ENCODE data around the gene DLGAP1.
"Not testable (repeated sequence)": the region's sequence is repeated elsewhere in the genome, so short reads cannot be mapped to it uniquely, and the experiment has no call there.

Gene DLGAP1

DNA sequence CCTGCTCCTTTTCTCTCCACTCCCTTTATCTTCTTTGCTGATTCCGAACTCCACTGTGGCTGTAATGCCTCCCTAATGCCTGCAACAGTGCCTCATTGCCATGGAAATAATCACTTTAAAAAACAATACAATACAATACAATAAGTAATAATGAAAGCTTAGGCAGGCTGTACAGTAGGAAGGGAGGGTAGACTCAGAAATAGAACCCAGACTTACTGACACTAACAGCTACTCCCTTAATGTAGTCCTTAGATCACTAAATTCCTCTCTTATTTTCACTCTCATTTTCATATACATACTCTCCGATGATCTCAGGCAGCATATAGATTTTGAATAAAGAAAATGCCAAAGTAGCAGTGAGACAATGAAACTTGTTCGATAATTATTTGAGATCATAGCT lies 70.2 kb downstream of the DLGAP1 start:
- no peak for FAIRE-seq

DNA sequence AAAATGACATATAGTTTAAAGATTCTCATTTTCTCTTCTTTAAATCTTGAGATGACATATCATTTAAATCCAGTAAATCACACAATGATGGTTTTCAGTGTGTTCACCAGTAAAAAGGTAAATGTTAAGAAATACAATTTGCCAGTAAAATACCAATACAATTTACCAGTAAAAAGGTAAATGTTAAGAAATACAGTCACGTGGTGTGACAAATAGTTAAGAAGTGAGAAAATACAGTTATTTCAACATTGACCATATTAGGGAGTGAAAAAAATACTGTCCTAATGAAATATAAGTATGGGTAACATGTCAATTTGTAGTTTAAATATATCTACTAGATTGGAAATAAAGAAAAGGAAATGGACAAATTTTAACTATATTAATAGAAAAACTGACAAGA lies 80.5 kb downstream of the DLGAP1 start:
- no peak for FAIRE-seq

DNA sequence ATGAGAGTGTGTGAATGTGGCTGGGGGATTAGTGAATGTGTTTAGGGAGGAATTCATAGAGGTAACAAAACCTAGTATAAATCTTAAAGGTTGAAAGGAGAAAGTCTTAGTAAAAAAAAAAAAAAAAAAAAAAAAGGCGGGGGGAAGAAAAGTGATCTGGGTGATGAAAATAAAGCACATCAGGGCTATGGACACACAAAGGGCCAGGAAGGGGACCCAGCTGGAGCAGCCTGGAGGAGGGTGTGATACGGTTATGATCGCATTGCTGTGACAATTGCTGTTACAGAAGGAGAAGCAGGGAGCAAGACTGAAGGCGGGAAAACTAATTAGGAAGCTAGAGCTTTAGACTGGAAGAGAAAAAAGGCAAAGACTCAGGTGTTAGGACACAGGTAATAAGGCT lies 85.4 kb downstream of the DLGAP1 start:
- no peak for FAIRE-seq

- FAIRE-seq: no peak
These were observed 94.8 kb downstream of the DLGAP1 start for GRCh38 chr18:4360221-4360715.

GRCh38 chr18:4358618-4359017 lies 96.5 kb downstream of the DLGAP1 start:
- FAIRE-seq: no peak

DNA sequence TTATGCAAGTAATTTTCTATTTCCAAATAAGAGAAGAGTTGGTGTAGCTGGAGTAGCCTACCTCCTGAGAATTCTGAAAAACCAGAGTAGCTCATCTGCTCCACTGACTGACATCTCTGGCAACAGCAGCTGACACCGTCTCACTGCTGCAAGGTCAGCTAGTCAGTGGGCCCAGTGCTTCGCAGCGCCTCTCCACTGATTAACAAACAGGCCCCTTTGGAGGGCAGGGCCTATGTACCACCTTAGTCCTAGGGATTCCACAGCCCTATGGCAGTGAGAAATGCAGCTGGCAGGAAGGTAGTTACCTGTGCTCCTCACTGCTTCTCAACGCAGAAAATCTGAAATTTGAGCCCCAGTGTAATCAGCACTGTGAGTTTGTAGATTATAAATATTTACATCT lies 97.5 kb downstream of the DLGAP1 start:
- no peak for FAIRE-seq

DNA sequence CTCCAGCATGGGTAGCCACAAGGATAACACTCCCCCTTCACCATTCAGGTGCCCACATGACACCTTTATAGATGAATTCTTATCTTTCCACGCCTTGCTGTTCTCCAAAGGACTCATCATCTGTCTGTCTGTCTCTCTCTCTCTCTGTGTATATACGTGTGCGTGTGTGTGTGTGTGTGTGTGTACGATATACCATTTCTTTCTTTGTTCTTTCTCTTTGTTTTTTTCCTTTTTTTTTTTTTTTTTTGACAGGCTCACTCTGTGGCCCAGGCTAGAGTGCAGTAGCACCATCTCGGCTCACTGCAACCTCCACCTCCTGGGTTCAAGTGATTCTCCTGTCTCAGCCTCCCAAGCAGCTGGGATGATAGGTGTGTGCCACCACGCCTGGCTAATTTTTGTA lies 98.2 kb downstream of the DLGAP1 start:
- FAIRE-seq: no peak

GRCh38 chr18:4353853-4354418 lies 101.2 kb downstream of the DLGAP1 start:
- FAIRE-seq: no peak

DNA sequence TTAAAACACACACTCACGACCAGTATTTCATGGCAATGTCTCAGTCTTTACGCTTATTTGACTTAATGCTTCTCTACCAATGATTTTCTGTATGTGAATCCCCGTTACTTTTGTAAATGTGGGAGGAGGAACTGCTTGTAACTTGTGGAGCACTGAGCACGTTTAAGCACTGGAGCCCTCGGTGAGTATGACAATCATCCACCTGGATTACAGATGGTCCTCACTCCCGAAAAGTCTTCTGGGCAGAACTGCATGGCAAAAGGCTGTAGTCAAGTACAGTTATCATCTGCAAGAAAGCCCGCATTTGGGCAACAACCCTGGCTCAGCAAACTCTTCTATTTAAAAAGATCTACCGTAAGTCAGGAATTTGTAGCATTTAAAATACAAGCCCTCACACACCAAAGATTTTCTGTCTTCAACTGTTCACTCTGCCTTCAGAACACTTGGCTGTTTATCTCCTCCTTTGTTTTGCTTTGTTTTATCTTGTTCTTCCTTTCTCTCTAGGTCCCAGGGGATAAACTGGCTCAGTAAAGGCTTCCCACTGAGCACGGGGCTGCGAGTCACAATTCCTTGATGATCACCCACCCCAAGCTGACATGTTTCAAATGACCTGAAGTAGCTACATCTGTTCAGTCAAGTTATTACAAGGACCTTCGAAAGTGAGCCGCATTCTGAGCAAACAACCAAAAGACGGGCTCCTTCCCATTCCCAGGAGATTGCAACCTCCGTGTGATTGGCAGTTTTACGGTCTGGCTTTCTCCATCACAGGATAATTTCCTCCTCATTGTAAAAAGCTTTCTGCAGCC lies 102.2 kb downstream of the DLGAP1 start:
- no peak for FAIRE-seq

DNA sequence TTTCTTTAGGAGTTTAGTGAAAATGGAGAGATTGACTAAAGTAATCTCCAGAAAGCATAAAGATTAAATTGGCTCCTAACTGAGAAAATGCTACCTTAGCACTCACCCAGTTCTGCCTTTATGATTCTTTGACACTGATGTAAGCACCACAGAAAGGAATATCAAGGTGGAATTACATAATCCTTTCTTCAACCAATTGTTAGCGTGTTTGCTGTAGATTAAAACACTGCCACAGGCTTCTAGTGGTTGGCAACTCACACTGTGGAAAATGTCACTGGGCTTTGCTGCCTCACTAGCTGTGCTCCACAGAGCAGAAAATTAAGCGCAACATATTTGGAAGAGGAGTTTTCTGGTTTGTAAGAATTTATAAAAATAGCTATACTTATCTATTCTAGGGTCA lies 104.1 kb downstream of the DLGAP1 start:
- no peak for FAIRE-seq

GRCh38 chr18:4335386-4335785 lies 119.7 kb downstream of the DLGAP1 start:
- FAIRE-seq: no peak

DNA sequence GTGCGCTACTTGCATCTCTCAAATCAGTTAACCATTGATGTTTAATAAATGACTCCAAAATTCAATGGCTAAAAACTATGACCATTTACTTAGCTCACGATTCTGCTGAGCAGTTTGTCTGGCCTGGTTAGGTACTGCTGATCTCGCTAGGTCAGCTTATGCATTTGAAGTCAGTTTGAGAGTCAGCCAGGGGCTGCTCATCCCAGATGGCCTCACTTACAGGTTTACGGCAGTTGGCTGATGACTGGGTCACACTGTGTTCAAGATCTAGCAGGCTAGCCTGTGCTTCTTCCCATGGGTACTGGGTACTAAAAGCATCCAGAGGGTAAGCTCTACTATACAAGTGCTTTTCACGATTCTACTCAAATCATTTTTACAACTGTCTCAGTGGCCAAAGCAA lies 122.1 kb downstream of the DLGAP1 start:
- FAIRE-seq: no peak

DNA sequence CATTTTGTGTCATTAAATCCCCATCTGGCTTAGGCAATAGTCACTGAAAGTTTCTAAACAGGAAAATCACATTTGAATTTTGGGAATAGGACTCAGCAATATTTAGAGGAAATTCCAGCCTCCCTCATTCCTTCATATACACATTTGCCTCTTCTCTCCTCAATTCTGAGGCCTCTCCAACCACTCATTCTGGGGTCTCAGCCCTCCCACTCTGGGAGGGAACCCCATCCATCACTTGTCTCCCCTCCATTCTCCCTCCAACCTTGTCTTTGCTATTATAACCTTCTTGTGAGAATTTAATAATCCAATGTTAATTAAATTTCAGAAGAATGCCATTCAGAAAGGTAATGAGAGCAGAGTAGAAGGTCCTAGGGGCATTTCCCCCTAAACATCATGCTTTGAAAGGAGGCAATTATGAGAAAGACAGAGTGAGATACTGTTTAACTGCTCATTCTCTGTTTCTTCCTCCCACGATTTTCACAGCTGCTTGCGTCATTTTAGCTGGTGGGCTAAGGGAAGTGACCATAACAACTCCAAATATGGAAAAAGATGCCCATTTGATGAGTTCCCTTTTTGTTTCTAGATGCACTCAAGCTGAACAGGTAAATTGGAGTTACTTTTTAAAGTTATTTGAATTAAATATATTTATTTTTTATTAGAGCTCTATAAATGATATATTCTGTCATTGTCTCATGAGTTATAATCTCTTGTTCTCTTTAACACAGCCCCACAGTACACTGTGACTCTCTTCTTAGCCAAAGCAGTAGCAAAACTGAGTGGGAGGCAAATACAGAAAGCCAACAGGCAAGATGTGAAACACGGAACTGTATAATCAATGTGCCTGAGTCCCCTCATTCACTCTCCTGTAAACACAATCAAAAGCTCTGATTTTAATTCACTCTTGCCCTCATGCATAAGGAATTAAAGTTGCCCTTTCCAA lies 135.1 kb downstream of the DLGAP1 start:
- FAIRE-seq: no peak

DNA sequence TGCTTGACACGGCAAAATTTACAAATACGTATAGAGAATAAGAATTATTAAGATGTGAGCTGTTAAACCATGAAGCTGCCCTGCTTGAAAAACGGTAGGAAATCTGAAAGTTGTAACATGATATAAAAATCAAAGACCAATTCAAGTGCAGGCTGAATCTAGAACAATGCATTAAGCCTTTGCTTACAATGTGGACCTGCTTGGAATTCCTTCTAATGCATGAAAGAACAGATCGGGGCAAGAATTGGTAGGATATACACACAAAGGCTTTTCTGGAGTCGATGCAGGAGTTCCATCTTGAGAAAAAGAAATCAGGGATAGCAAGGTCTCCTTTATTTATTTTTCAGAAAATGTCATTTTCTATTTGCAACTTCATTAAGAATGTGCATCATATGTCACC lies 136.8 kb downstream of the DLGAP1 start:
- FAIRE-seq: no peak

GRCh38 chr18:4311945-4312344 lies 143.2 kb downstream of the DLGAP1 start:
- FAIRE-seq: not testable (repeated sequence)

- no peak for FAIRE-seq
These were observed 144.0 kb downstream of the DLGAP1 start for GRCh38 chr18:4311136-4311535.

- no peak for FAIRE-seq
These were observed 145.9 kb downstream of the DLGAP1 start for GRCh38 chr18:4309227-4309626.

- FAIRE-seq: no peak
These were observed 146.5 kb downstream of the DLGAP1 start for GRCh38 chr18:4308576-4308975.

GRCh38 chr18:4299395-4299794 lies 155.7 kb downstream of the DLGAP1 start:
- no peak for FAIRE-seq

GRCh38 chr18:4293337-4293736 lies 161.8 kb downstream of the DLGAP1 start:
- FAIRE-seq: no peak

- FAIRE-seq: no peak
These were observed 162.4 kb downstream of the DLGAP1 start for GRCh38 chr18:4292696-4293095.

- FAIRE-seq: not testable (repeated sequence)
These were observed 167.8 kb downstream of the DLGAP1 start for GRCh38 chr18:4287340-4287739.

GRCh38 chr18:4286256-4286655 lies 168.9 kb downstream of the DLGAP1 start:
- FAIRE-seq: no peak

DNA sequence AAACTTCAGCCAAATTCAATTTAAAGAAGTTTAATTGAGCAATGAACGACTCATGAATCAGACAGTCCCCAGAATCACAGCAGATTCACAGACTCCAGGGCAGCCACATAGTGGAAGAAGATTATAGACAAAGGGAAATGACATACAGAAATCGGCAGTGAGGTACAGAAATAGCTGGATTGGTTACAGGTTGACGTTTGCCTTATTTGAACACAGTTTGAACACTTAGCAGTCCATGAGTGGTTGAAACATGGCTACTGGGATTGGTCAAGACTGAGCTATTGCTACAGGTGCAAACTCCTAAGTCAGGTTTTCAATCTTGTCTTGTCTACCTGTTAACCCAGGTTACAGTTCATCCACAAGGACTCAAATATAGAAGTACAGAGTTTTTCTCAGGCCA lies 169.6 kb downstream of the DLGAP1 start:
- no peak for FAIRE-seq
